Activated T-cell treated with anti-CD3 and anti-CD28 coated beads, Interleukin-2, amount 50 U/mL, for 4 hours (primary cell): ENCODE data around the gene CHCT1. TPM values are rescaled to one million over a fixed set of nuclear protein-coding genes. Genes with fewer than 3 reads are reported as not detected.
"Not testable (repeated sequence)": the region's sequence is repeated elsewhere in the genome, so short reads cannot be mapped to it uniquely, and the experiment has no call there.

Source experiments
- ATAC-seq, 2 donors: fragments of 200-7000 bp; cut with Tn5 transposase; one replicate each; pipeline ENCODE4 v1.10.0; 2021
- DNase-seq: peaks from one replicate; pipeline ENCODE4 v3.0.0-alpha.2; 2020
- H3K27me3 Mint-ChIP-seq: one replicate; pipeline ENCODE4 v1.8.0; 2021; ENCODE audit warnings: low read depth, mixed read lengths
- H3K36me3 Mint-ChIP-seq: one replicate; pipeline ENCODE4 v1.8.0; 2022; ENCODE audit warnings: mixed read lengths; ENCODE audit not compliant: insufficient read depth
- H3K4me1 Mint-ChIP-seq: one replicate; pipeline ENCODE4 v1.8.0; 2021; ENCODE audit warnings: low read depth, mixed read lengths
- H3K4me3 Mint-ChIP-seq: one replicate; pipeline ENCODE4 v1.8.0; 2021; ENCODE audit warnings: mild to moderate bottlenecking, moderate library complexity, mixed read lengths
- H3K9me3 Mint-ChIP-seq: one replicate; pipeline ENCODE4 v1.8.0; 2021; ENCODE audit warnings: mixed read lengths
- total RNA-seq, 3 donors: library from RNA; stranded (reverse); gene quantifications; one replicate each; pipeline ENCODE4 v1.2.1, GENCODE V29; 2021

Gene CHCT1
- total RNA-seq, 3 donors from 2014 or later, result 0.21 TPM; not detected in 2

GRCh38 chr17:60416368-60416925 lies 5.8 kb upstream of the CHCT1 start:
- Mint-ChIP-seq H3K9me3 (no peaks in the 10 kb centered on the region), H3K4me1 (peaks cover 5% of the 10 kb centered on the region), H3K4me3 (no peak overlapping the region), H3K27me3 (no peaks in the 10 kb centered on the region), H3K36me3 (no peaks in the 10 kb centered on the region)
- no peak for DNase-seq
- no peak for ATAC-seq

GRCh38 chr17:60419003-60419402 lies 3.3 kb upstream of the CHCT1 start:
- H3K9me3 Mint-ChIP-seq, H3K4me1 Mint-ChIP-seq, H3K27me3 Mint-ChIP-seq, DNase-seq, H3K36me3 Mint-ChIP-seq, ATAC-seq, H3K4me3 Mint-ChIP-seq: not testable (repeated sequence)

- H3K36me3 Mint-ChIP-seq, H3K4me3 Mint-ChIP-seq, ATAC-seq, H3K9me3 Mint-ChIP-seq, DNase-seq, H3K4me1 Mint-ChIP-seq, H3K27me3 Mint-ChIP-seq: not testable (repeated sequence)
Measured at GRCh38 chr17:60419875-60420274, 2.4 kb upstream of the CHCT1 start.

- Mint-ChIP-seq H3K36me3 (no peaks in the 10 kb centered on the region), H3K4me3 (peak overlapping the region; percentile 83), H3K4me1 (peaks cover 6% of the 10 kb centered on the region), H3K9me3 (no peaks in the 10 kb centered on the region), H3K27me3 (no peaks in the 10 kb centered on the region)
- ATAC-seq, result peak; percentile 98
- DNase-seq, result peak; percentile 66
Measured at GRCh38 chr17:60421273-60422161, 772 bp upstream of the CHCT1 start.

- no peak for ATAC-seq
- Mint-ChIP-seq H3K4me3 (no peak overlapping the region), H3K27me3 (no peaks in the 10 kb centered on the region), H3K9me3 (no peaks in the 10 kb centered on the region), H3K4me1 (peaks cover 6% of the 10 kb centered on the region), H3K36me3 (no peaks in the 10 kb centered on the region)
- no peak for DNase-seq
Measured at GRCh38 chr17:60423865-60424264, 1.6 kb downstream of the CHCT1 start.

GRCh38 chr17:60425626-60426025 lies 3.3 kb downstream of the CHCT1 start:
- no peaks in the 10 kb centered on the region for H3K36me3 Mint-ChIP-seq

GRCh38 chr17:60426596-60426995 lies 4.3 kb downstream of the CHCT1 start:
- ATAC-seq (no peak), DNase-seq (no peak)
- no peak overlapping the region for H3K4me3 Mint-ChIP-seq
- peaks cover under 1% of the 10 kb centered on the region for H3K36me3 Mint-ChIP-seq
- H3K4me1 Mint-ChIP-seq, result peaks cover 1% of the 10 kb centered on the region
- H3K27me3 Mint-ChIP-seq, result no peaks in the 10 kb centered on the region
- H3K9me3 Mint-ChIP-seq, result no peaks in the 10 kb centered on the region

More at GRCh38 chr17:60425626-60426025, 3.3 kb downstream of the CHCT1 start:
- H3K4me3 Mint-ChIP-seq, result no peak overlapping the region
- DNase-seq (no peak), ATAC-seq (no peak)
- H3K9me3 Mint-ChIP-seq, result no peaks in the 10 kb centered on the region
- H3K27me3 Mint-ChIP-seq, result no peaks in the 10 kb centered on the region
- H3K4me1 Mint-ChIP-seq, result peaks cover 5% of the 10 kb centered on the region

GRCh38 chr17:60428491-60428890 lies 6.2 kb downstream of the CHCT1 start:
- H3K36me3 Mint-ChIP-seq, DNase-seq, H3K4me3 Mint-ChIP-seq, H3K27me3 Mint-ChIP-seq, H3K4me1 Mint-ChIP-seq, ATAC-seq, H3K9me3 Mint-ChIP-seq: not testable (repeated sequence)

- not testable (repeated sequence) for H3K9me3 Mint-ChIP-seq, ATAC-seq, H3K4me3 Mint-ChIP-seq, H3K27me3 Mint-ChIP-seq, H3K36me3 Mint-ChIP-seq, DNase-seq, H3K4me1 Mint-ChIP-seq
Measured at GRCh38 chr17:60430561-60430960, 8.3 kb downstream of the CHCT1 start.

- not testable (repeated sequence) for H3K27me3 Mint-ChIP-seq, H3K4me3 Mint-ChIP-seq, H3K36me3 Mint-ChIP-seq, H3K9me3 Mint-ChIP-seq, DNase-seq, ATAC-seq, H3K4me1 Mint-ChIP-seq
Measured at GRCh38 chr17:60433021-60433997, 11.0 kb downstream of the CHCT1 start.

- no peaks in the 10 kb centered on the region for H3K4me1 Mint-ChIP-seq
- H3K36me3 Mint-ChIP-seq, result peaks cover 1% of the 10 kb centered on the region
- DNase-seq (peak; percentile 52), ATAC-seq (peak; percentile 48 to 65)
- H3K27me3 Mint-ChIP-seq, result peaks cover 8% of the 10 kb centered on the region
- H3K4me3 Mint-ChIP-seq, result no peak overlapping the region
- H3K9me3 Mint-ChIP-seq, result no peaks in the 10 kb centered on the region
Measured at GRCh38 chr17:60435244-60436167, 13.2 kb downstream of the CHCT1 start.

GRCh38 chr17:60436676-60437075 lies 14.4 kb downstream of the CHCT1 start:
- no peak for ATAC-seq
- H3K36me3 Mint-ChIP-seq, result peaks cover under 1% of the 10 kb centered on the region
- no peaks in the 10 kb centered on the region for H3K4me1 Mint-ChIP-seq

GRCh38 chr17:60439501-60439900 lies 17.2 kb downstream of the CHCT1 start:
- Mint-ChIP-seq H3K4me3 (no peak overlapping the region), H3K4me1 (no peaks in the 10 kb centered on the region), H3K27me3 (peaks cover 8% of the 10 kb centered on the region), H3K9me3 (no peaks in the 10 kb centered on the region), H3K36me3 (no peaks in the 10 kb centered on the region)
- no peak for ATAC-seq
- DNase-seq, result no peak

More at GRCh38 chr17:60436676-60437075, 14.4 kb downstream of the CHCT1 start:
- H3K4me3 Mint-ChIP-seq, result no peak overlapping the region
- no peaks in the 10 kb centered on the region for H3K9me3 Mint-ChIP-seq
- peaks cover 8% of the 10 kb centered on the region for H3K27me3 Mint-ChIP-seq
- no peak for DNase-seq
